Osteocyte (in vitro differentiated cells): ENCODE data around the gene LTBP2. TPM values are rescaled to one million over a fixed set of nuclear protein-coding genes. Genes with fewer than 3 reads are reported as not detected.

Source experiments
- DNase-seq: peaks from one replicate; pipeline ENCODE4 v3.0.0; 2021; ENCODE audit warnings: mixed read lengths; ENCODE audit not compliant: unreplicated experiment; ENCODE audit errors: extremely low spot score
- H3K27ac Mint-ChIP-seq: one replicate; pipeline ENCODE4 v1.8.0; 2021; ENCODE audit warnings: mild to moderate bottlenecking, mixed read lengths; ENCODE audit not compliant: unreplicated experiment
- H3K27me3 Mint-ChIP-seq: one replicate; pipeline ENCODE4 v1.8.0; 2021; ENCODE audit warnings: mixed read lengths; ENCODE audit not compliant: unreplicated experiment
- H3K36me3 Mint-ChIP-seq: one replicate; pipeline ENCODE4 v1.8.0; 2021; ENCODE audit warnings: mixed read lengths; ENCODE audit not compliant: unreplicated experiment
- H3K4me1 Mint-ChIP-seq: one replicate; pipeline ENCODE4 v1.8.0; 2021; ENCODE audit warnings: mixed read lengths; ENCODE audit not compliant: unreplicated experiment
- H3K4me3 Mint-ChIP-seq: one replicate; pipeline ENCODE4 v1.8.0; 2021; ENCODE audit warnings: mild to moderate bottlenecking, moderate library complexity, mixed read lengths; ENCODE audit not compliant: unreplicated experiment
- H3K9me3 Mint-ChIP-seq: one replicate; pipeline ENCODE4 v1.8.0; 2021; ENCODE audit warnings: mixed read lengths; ENCODE audit not compliant: unreplicated experiment
- CTCF ChIP-seq: fragments of 200-600 bp; sonication (generic); IDR thresholded peaks from 2 replicates; pipeline ENCODE4 v1.5.0; 2021; ENCODE audit warnings: antibody characterized with exemption, mild to moderate bottlenecking, moderate library complexity
- total RNA-seq: library from RNA; stranded (reverse); gene quantifications from 2 replicates; pipeline ENCODE4 v1.2.1, GENCODE V29; 2021

The LTBP2 gene
- total RNA-seq, 1 donor from 2014 or later, result 377 TPM

- H3K9me3 Mint-ChIP-seq, result no peaks in the 10 kb centered on the region
- H3K4me3 Mint-ChIP-seq, result no peak overlapping the region
- peak overlapping the region; percentile 13 for H3K27ac Mint-ChIP-seq
- H3K4me1 Mint-ChIP-seq, result peaks cover 83% of the 10 kb centered on the region
- no peak for DNase-seq
- H3K27me3 Mint-ChIP-seq, result no peaks in the 10 kb centered on the region
- H3K36me3 Mint-ChIP-seq, result no peaks in the 10 kb centered on the region
- TF ChIP-seq CTCF, result no peak
Observed at GRCh38 chr14:74650927-74651686, 39.1 kb upstream of the LTBP2 start.

- H3K36me3 Mint-ChIP-seq, result no peaks in the 10 kb centered on the region
- H3K9me3 Mint-ChIP-seq, result no peaks in the 10 kb centered on the region
- H3K27me3 Mint-ChIP-seq, result no peaks in the 10 kb centered on the region
- no peak for DNase-seq
- H3K4me1 Mint-ChIP-seq, result peaks cover 73% of the 10 kb centered on the region
- TF ChIP-seq CTCF, result no peak
- H3K4me3 Mint-ChIP-seq, result no peak overlapping the region
- H3K27ac Mint-ChIP-seq, result peak overlapping the region; percentile 89
Observed at GRCh38 chr14:74649673-74650072, 37.6 kb upstream of the LTBP2 start.

GRCh38 chr14:74649167-74649566 is 37.1 kb upstream of the LTBP2 start:
- peak overlapping the region; percentile 89 for H3K27ac Mint-ChIP-seq
- no peaks in the 10 kb centered on the region for H3K9me3 Mint-ChIP-seq
- peaks cover 72% of the 10 kb centered on the region for H3K4me1 Mint-ChIP-seq

GRCh38 chr14:74648601-74649000 is 36.6 kb upstream of the LTBP2 start:
- no peaks in the 10 kb centered on the region for H3K27me3 Mint-ChIP-seq
- H3K27ac Mint-ChIP-seq, result peak overlapping the region; percentile 89
- no peak for DNase-seq
- H3K9me3 Mint-ChIP-seq, result no peaks in the 10 kb centered on the region
- H3K36me3 Mint-ChIP-seq, result no peaks in the 10 kb centered on the region
- no peak for TF ChIP-seq CTCF
- H3K4me1 Mint-ChIP-seq, result peaks cover 70% of the 10 kb centered on the region
- H3K4me3 Mint-ChIP-seq, result peak overlapping the region; percentile 19

More at GRCh38 chr14:74649167-74649566, 37.1 kb upstream of the LTBP2 start:
- no peak for TF ChIP-seq CTCF
- no peak overlapping the region for H3K4me3 Mint-ChIP-seq
- DNase-seq, result no peak
- no peaks in the 10 kb centered on the region for H3K27me3 Mint-ChIP-seq
- no peaks in the 10 kb centered on the region for H3K36me3 Mint-ChIP-seq

- peak overlapping the region; percentile 19 for H3K4me3 Mint-ChIP-seq
- TF ChIP-seq CTCF, result no peak
- DNase-seq, result peak; percentile 90
- H3K36me3 Mint-ChIP-seq, result no peaks in the 10 kb centered on the region
- no peaks in the 10 kb centered on the region for H3K9me3 Mint-ChIP-seq
- H3K27me3 Mint-ChIP-seq, result no peaks in the 10 kb centered on the region
- H3K27ac Mint-ChIP-seq, result peak overlapping the region; percentile 89
- peaks cover 63% of the 10 kb centered on the region for H3K4me1 Mint-ChIP-seq
Observed at GRCh38 chr14:74647678-74648461, 35.8 kb upstream of the LTBP2 start.
